Measurements from ENCODE around the gene MOV10L1.

Gene MOV10L1

DNA sequence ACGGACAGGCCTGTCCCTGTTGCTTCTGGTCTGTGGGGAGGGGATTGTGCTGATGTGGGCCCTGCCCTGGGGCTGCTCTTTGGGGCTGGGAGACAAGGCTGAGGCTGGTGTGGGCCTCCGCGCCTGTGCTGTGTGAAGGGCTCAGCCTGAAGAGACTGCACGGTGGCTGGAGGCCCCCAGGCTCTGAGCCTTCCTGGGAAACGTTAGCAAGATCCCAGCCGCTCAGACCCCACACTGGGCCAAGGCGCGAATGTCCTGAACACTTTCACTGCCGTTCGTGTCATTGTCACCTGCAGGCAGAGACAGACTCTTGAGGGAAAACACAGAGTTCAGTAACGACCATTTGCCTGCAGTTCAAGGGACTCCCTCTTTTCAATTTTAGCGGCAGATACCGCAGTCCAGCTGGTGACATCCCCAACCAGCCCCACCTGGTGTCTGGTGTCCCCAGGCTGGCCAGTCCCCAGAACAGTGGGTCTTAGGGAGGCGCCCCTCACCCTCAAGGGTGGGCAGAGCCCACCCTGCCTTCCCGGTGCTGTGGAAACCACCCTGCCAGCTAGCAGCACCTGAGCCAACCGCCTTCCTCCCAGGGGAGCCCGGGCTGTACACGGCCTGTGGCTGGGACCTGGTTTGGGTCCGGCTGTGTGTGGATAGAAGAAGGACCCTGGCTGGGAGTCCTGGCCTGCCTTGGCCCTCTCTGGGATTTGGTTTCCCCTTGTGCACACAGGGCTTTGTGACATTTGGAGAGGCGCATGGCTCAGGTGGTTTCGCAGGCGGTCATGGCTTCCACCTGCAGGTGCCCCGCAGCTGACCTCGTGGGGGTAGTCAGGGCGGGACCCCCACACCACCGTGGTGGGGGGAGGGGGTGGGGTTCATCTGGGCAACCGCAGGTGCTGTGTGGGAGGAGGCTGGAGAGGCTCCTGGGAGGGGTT, 86.4 kb downstream of the MOV10L1 start:
- no peak for DNase-seq (ENCODE audit: low read depth in 2 of 2)

DNA sequence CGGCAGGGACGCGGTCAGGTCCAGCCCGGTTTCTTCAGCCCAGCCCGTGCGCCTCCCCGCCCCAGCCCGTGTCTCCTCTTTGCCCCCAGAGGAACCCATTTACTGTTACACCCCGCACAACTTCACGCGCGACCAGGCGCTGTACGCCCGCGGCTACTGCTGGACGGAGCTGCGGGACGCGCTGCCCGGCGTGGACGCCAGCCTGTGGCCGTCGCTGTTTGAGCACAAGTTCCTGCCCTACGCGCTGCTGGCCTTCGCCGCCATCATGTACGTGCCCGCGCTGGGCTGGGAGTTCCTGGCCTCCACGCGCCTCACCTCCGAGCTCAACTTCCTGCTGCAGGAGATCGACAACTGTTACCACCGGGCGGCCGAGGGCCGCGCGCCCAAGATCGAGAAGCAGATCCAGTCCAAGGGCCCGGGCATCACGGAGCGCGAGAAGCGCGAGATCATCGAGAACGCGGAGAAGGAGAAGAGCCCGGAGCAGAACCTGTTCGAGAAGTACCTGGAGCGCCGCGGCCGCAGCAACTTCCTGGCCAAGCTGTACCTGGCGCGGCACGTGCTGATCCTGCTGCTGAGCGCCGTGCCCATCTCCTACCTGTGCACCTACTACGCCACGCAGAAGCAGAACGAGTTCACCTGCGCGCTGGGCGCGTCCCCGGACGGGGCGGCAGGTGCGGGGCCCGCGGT, 87.2 kb downstream of the MOV10L1 start:
- DNase-seq (ENCODE audit: low read depth in 2 of 2), result no peak

DNA sequence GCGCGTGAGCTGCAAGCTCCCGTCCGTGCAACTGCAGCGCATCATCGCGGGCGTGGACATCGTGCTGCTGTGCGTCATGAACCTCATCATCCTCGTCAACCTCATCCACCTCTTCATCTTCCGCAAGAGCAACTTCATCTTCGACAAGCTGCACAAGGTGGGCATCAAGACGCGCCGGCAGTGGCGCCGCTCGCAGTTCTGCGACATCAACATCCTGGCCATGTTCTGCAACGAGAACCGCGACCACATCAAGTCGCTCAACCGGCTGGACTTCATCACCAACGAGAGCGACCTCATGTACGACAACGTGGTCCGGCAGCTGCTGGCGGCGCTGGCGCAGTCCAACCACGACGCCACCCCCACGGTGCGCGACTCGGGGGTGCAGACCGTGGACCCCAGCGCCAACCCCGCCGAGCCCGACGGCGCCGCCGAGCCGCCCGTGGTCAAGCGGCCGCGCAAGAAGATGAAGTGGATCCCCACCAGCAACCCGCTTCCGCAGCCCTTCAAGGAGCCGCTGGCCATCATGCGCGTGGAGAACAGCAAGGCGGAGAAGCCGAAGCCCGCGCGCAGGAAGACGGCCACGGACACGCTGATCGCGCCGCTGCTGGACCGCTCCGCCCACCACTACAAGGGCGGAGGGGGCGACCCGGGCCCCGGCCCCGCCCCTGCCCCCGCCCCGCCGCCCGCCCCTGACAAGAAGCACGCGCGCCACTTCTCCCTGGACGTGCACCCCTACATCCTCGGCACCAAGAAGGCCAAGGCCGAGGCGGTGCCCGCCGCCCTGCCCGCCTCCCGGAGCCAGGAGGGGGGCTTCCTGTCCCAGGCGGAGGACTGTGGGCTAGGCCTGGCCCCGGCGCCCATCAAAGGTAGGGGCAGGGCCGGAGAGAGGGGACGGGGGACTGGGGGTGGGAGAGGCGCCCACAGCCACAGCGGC, 88.0 kb downstream of the MOV10L1 start:
- no peak for DNase-seq (ENCODE audit: low read depth in 2 of 2)

DNA sequence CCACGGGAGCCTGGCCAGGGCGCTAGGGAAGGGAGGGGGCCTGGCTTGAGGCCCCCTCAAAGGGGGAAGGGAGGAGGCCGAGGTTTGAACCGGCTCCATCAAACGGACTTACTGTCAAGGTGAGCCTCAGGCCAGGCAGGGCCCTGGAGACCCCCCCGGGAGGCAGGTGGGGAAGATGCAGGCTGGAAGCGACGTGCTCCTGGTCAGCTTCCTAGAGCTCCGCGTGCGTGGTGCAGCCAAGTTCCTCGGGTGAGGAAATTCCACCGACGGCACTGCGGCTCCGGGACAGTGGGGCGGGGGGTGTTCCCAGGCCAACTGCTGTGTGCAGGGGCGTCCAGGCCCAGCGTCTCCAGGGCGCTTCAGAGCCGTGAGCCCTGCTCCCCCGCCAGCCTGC, 88.7 kb downstream of the MOV10L1 start:
- no peak for DNase-seq (ENCODE audit: low read depth in 2 of 2)

DNA sequence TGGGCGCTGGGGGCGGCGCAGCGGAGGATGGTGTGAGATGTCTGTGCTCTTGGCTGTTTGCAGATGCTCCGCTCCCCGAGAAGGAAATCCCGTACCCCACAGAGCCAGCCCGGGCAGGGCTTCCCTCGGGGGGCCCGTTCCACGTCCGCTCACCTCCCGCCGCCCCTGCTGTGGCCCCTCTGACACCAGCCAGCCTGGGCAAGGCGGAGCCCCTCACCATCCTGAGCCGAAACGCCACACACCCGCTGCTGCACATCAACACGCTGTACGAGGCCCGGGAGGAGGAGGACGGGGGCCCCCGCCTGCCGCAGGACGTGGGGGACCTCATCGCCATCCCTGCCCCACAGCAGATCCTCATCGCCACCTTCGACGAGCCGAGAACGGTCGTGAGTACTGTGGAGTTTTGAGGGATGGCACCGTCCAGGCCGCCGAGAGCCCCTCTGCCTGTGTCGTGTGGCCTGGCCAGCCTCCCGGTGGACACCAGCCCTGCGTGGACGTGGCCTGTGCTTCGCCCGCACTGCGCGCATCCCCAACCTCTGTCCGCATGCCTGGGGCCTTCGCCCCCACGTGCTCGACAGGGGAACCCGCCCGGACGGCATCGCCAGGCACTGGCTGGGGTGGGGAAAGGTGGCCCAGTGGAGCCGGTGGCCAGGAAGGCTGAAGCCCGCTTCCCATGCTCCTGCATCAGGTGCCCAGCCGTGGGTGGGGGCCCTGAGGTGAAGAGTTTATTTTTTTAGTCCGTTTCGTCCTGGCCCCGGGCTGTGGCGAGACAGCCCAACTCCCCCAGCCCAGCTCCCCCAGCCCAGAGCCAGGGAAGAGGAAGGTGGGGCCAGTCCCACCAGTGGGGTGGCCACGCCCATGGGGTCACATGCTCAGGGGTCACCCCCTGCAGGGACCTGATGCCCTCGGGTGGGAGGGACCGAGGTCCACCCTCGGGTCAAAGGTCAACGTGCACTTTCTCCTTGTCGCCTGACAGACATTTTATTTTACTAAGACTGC, 89.4 kb downstream of the MOV10L1 start:
- DNase-seq (ENCODE audit: low read depth in 2 of 2), result no peak

- no peak for DNase-seq (ENCODE audit: low read depth in 2 of 2)
Observed at GRCh38 chr22:50179937-50180726, 90.3 kb downstream of the MOV10L1 start.

DNA sequence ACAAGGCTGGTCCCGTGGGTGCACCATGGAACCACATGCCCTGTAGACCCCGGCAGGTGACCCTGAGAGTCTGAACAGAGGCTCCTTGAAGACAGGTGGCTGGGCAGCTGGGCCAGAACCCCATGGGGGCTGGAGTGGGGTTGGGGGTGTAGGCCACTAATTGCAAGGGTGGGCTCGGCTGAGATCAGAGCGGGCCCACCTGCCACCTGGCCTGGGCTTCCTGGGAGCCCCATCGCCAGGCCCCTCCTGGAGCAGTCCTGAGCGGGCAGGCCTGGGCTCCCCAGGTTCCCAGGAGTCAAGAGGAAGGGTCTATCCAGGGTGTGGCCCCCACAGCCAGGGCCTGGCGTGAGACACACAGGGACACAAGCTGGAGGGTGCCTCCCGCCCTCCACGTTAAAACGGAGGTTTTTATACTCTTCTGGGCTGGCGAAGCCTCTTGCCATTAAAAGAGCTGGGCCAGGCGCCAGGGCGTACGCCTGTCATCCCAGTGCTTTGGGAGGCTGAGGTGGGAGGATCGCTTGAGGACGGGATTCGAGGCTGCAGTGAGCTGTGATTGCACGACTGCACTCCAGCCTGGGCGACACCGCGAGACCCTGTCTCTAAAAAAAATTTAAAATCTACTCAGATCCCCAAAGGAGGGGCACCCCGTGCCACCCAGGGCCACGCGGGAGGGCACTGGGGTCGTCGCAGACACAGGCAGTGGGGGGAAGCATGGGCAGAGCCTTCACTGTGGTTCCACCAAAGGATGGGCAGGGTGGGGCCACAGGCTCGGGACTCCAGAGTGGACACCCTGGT, 91.1 kb downstream of the MOV10L1 start:
- DNase-seq (ENCODE audit: low read depth in 2 of 2), result no peak

DNA sequence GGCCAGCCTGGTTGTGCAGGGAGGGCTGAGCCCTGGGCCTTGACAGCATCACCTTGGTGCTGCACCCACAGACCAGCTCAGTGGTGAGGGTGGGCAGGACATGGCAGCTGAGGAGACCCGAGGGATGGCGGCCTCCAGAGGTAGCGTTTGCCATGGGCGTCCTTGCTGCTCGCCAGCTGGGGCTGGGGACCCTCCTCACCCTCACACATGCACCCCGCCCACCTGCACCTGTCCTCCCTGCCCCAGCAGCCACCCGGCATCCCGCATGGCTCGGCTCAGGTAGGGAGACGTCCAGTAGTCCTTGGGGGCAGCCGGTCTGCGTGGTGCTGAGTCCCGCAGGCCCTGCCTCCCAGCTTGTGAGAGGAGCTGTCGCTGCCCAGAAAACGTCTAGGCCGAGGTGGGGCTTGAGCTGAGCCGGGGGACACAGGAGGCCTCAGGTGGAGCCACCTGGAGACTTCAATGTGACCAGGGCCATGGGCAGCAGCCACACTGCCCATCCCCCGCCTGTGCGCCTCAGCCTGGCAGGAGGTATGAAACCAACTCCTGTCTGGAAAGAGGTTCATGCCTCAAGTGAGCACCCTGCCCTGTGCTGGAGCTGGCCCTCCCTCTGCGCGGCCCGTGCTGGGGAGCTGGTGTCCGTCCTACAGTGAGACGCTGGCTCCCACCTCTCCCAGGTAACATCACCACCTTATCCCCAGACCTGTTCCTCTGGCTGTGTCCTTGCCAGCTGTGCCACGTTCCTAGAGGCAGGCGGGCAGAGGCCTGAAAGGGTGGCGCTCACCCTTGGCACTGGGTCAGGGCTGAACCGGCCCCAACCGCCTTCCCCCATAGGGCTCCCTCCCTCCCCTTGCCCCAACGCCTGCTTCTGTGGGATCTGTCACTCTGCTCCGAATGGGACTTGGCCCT, 92.6 kb downstream of the MOV10L1 start:
- DNase-seq (ENCODE audit: low read depth in 2 of 2), result no peak

GRCh38 chr22:50183141-50183971, 93.5 kb downstream of the MOV10L1 start:
- no peak for DNase-seq (ENCODE audit: low read depth in 2 of 2)

- no peak for DNase-seq (ENCODE audit: low read depth in 2 of 2)
Observed at GRCh38 chr22:50184004-50184901, 94.4 kb downstream of the MOV10L1 start.

- DNase-seq (ENCODE audit: low read depth in 2 of 2), result no peak
Observed at GRCh38 chr22:50184902-50185374, 95.1 kb downstream of the MOV10L1 start.

DNA sequence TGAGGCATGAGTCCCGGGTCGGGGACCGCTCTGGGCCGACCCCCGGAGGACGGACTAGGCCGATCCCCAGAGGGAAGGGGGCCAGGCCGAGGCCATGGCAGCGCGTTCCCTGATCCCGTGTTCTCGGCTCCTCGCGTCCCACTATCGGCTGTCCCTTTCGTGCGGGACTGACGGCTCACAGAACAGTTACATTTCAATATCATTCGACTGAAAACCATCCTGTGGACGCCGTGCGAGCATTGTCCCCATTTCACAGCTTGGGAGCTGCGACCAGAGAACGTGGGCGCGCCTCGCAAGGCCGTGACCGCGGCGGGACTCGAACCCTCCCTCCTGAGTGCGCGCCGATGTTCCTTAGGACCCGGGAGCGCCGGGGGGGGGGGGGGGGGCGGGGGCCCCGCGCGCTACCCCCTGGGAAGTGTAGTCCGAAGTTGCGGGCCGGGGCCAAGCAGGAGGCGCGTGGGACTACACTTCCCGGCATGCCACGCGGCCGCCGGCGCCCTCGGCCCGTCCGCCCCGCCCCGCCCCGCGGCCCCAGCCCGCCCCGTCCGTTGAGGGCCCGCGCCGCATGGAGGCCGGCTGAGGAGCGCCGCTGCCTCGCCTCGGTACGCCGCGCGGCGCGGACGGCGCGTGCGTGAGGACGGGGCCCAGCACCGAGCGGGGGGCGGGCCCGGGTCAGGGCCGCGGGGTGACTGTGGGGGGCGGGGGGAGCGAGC, 95.7 kb downstream of the MOV10L1 start, which contains the start of gene TRABD:
Gene TRABD, plus strand, starts transcription at position 539 of the 713 bp plus-strand sequence. CDS start 7,148 bp downstream, outside the sequence.
- peak; percentile 83 to 87 for DNase-seq (ENCODE audit: low read depth in 2 of 2)

GRCh38 chr22:50186181-50186714, 96.4 kb downstream of the MOV10L1 start:
- no peak for DNase-seq (ENCODE audit: low read depth in 2 of 2)

DNA sequence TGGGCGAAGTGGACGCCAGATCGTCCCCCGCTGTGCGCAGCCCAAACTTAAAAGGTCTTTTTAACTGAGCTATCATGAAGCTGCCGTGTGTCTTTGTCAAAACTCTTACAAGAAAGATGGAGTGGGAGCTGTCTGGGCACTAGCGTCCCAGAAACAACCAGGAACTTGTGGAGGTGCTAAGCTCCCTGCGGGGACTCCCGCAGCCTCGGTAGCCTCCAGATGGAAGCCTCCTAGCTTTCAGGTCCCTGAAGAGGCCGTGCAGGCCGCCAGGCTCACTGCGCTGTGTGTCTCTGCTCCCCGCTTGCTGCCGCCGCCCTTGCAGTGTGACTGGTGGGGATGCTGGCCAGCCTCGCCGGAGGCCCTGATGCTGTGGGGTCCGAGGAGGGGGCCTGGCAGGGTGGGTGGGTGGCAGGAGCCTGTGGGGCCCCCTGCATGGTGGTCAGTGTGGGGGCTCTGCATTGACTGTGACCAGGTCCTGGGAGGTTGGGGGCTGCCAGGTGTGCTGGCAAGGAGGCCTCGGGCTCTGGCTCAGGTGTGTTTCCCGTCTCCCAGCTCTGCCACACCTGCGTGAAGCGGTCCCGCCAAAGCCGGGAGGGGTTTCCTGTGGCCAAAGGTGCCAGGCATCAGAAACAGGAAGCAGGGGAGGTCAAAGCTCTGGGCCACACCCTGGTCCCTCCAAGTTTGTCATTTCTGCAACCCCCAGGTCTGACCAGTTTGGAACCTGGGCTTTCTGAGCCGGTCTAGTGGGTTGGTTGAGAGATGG, 97.1 kb downstream of the MOV10L1 start:
- DNase-seq (ENCODE audit: low read depth in 2 of 2), result no peak

Measured in stimulated activated CD4-positive, alpha-beta T cell treated with anti-CD3 and anti-CD28 coated beads, Interleukin-4, amount 100 ng/mL, for 48 hours (primary cell).